NCI-H146 (cell line): Measurements from ENCODE around the gene KLHL29.

Experiments used
- DNase-seq: peaks from one replicate; lab custom pipeline; 2025; lab: John Stamatoyannopoulos, UW

Gene KLHL29

GRCh38 chr2:23683001-23683400 is 298.0 kb downstream of the KLHL29 start:
- DNase-seq = no peak

- DNase-seq = no peak
Observed at GRCh38 chr2:23684395-23685176, 299.6 kb downstream of the KLHL29 start.

DNA sequence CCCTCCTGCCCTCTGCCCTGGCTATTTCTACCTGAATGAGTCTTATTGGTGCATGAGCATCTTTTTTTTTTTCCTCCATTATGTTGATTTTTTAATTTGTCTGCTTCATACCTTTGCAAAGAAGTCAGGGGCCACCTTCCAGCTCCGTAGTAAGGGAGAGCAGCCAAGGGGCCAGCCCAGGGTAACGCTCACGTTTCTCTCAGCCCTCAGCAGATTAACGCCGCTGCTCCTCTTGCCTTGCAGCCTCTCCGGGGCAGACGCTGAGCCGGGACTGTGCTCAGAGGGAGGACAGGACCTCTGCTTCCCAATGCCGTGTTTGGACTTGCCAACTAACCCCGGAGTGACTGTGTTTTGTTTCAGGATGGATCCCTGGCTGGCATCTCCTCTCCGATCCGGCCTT is 300.2 kb downstream of the KLHL29 start:
- no peak for DNase-seq

GRCh38 chr2:23685706-23686105 is 300.7 kb downstream of the KLHL29 start:
- DNase-seq = no peak

- no peak for DNase-seq
Observed at GRCh38 chr2:23686405-23687029, 301.5 kb downstream of the KLHL29 start.

GRCh38 chr2:23687214-23687613 is 302.2 kb downstream of the KLHL29 start:
- DNase-seq = no peak

DNA sequence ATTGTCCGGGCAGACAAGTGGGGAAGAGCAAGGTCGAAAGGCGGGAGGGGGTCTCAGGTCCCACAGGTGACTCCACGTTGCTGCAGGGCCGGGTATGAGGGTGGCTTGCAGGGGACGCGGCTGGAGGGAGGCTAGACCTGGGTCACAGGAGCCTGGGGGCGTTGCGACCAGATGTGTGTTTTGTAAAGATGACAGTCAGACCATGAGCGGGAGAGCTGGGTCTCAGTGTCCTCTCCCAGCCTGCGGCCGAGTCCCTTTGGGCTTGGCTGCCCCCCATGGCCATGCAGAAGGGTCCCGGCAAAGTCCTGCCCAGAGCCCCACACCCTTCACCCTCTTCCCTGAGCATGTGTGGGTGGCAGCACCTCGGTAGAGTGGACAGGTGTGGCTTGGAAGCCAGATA is 302.7 kb downstream of the KLHL29 start:
- no peak for DNase-seq

DNA sequence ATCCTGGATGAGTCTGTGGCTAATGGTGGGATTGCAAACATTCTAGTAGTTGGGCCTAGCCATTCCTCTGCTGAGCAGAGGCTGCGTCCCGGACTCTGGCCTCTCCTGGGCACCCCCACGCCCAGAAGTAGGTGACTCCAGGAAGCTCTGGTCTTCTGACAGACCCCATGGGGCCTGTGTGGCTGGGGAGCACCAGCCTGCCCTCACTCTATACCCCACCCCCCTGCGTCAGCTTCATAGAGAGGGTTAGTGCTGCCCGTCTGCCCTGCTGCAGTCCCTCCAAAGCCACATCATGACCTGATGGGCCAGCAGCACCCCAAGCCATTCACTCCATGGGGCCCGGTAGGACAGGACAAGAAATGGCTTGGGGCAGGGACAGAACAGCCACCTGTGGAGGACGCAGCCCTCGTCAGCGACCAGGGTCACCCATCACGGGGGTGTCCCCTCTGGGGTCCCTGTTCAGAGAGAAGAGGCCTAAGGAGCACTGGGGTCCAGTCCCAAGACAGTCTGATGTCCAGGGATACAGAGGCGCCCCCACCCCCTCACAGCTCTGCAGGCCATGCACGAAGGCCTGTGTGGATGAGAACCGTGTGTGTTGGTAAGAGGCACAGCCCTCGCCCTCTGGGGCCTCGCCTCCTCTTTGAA is 303.6 kb downstream of the KLHL29 start:
- DNase-seq = no peak

DNA sequence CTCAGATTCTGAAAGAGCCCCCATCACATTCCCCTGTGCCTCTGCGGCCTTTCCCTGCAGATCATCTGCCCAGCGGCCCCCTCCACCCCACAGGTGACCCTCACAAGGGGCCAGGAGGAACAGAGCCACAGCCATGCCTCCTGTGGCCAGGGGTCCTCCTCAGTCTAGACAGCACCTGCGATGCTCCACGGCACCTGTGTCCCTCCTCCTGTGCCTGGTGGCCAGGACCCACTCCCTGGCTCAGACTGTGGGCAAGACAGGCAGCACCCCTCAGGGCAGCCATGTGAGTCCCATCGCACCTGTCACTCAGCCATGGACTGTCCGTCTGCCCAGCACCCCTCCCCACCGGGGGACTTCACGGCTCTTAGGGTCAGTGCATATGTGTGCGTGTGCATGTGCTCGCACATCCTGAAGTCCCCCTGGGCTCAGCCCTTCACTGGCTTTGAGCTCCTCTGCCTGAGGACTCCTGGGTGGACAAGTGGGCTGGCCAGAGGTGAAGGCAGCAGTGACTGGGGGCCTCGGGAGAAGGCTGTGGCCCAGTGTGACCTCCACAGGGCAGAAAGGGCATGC is 304.2 kb downstream of the KLHL29 start:
- no peak for DNase-seq

DNA sequence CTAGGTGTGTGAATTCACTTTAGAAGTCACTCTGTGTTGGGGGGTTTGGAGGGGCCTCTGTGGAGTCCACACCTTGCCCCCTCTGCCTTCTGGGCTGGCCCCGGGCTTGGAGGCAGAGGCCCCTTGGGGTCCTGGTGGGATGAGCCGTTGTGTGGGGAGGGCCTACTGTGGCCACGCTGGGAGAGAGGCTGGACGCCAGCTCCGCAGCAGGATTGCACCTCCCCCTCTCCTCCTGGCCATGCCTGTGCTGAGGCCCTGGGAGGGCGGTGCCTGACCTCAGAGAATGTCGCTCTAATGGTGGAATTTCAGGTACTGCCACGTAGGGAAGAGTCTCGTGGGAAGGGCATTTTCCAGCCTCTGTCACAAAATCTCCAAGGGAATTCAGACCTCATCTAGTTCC is 304.9 kb downstream of the KLHL29 start:
- DNase-seq = no peak

DNA sequence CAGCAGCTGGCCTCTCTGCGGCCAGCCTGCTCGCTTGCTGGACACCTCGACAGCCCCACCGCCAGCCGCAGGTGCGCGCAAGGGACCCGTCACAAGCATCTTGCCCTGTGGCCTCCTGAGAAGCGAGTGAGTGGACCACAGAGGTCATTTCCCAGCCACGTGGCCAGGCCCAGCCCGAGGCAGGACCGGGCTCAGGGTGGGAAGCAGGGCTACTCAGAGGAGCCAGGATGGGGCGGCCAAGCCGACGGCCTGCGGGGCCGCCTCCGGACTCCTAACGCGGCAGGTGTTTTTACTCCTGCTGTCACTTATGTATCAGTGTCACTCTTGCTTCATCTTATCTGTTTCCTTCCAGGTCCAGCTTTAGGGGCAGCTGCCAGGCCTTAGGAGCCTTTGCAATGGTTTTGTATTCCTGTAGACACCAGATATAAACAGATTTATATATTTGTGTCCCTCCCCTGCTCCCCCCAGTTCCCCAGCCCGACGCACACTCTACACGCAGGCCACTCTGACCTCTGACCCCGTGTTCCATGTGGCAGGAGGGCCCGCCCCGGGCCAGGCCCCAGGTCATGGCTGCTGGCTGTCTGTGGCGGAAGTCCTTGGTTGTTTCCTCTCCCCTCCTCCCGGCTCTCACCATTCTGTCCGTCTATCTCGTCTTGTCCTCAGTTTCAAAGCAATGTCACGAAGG is 305.6 kb downstream of the KLHL29 start:
- DNase-seq = no peak

DNA sequence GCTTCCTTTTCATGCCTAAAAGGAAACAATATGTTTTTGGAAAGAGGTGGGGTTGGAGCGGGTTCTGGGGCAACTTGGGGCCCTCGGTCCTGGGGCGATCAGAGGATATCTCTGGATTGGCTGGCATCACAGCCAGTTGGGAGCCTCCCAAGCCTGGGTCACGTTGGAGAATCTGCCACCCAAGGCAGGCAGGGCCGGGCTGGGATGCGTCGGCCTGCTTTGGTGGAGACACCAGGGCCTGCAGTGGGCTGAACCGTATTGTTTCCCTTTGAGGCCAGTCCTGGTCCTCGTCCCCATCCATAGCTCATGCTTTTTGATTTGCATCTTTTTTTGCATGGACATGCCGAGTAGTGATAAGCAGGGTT is 306.1 kb downstream of the KLHL29 start:
- no peak for DNase-seq

GRCh38 chr2:23691565-23691964 is 306.6 kb downstream of the KLHL29 start:
- no peak for DNase-seq

DNA sequence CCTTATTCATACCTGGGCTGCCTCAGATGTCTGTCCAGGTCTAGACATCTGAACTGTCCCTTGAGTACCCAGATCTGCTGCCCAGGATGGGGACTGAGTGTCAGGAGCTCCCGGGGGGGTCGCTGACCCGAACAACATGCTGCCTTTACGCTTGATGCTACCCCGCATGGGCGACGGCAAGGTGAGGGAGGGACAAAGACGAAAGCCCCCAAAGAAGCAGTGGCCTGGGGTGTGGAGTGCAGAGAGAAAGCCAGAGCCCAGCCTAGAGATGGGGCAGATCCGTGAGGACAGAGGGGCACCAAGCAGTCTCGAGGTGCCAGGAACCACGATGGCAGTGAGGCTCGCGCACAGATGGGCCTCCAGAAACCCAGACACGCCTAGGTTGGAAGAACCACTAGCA is 307.3 kb downstream of the KLHL29 start:
- DNase-seq = no peak

DNA sequence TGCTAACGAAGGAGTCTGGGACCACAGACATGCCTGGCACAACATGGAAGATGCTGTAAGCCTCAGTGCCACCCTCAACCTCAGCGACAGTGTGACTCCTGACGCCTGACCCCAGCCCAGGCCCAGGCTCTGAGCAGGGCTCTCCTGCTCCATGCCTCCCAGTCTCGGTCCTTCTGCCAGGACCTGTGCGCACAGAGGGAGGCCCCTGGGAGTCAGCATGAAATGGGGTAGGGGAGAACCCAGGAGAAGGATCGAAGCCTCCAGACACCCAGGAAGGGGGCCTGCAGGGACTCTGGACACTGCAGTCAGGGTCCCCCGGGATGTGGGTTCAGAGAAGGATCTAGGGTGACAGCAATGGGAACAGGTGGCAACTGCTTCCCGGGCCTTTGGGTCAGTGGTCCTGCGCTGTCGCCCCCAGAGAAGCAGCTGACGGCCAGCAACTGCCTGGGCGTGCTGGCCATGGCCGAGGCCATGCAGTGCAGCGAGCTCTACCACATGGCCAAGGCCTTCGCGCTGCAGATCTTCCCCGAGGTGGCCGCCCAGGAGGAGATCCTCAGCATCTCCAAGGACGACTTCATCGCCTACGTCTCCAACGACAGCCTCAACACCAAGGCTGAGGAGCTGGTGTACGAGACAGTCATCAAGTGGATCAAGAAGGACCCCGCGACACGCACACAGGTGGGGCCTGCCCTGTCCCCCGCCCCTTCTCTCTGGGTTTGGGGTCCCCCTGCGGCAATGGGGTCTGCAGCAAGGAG is 308.0 kb downstream of the KLHL29 start:
- DNase-seq = no peak

- no peak for DNase-seq
Observed at GRCh38 chr2:23693606-23693951, 308.6 kb downstream of the KLHL29 start.

GRCh38 chr2:23694058-23695045 is 309.4 kb downstream of the KLHL29 start:
- no peak for DNase-seq

DNA sequence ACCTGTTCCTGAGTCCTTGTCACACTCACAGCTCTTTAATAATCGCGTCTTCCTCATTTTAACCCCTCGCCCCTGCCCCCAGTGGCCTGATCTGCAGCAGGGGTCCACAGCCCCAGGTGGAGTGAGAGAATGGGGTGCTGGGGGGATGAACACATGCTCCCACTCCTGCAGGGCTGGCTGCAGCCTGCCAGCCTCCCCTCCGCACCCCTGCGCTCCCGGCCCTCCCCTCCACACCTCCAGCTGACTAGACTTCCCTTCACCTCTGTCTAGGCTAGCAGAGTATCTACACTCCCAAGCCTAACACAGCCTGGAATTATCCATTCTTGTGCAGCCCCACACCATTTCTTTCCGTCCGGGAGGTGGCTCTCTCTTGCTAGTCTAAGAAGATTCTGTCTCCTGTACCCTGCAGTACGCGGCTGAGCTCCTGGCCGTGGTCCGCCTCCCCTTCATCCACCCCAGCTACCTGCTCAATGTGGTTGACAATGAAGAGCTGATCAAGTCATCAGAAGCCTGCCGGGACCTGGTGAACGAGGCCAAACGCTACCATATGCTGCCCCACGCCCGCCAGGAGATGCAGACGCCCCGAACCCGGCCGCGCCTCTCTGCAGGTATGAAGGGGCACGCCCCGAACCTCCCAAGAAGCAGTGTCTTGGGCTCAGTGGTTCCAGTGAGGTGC is 310.4 kb downstream of the KLHL29 start:
- no peak for DNase-seq

GRCh38 chr2:23695890-23696751 is 311.1 kb downstream of the KLHL29 start:
- no peak for DNase-seq
